ENCODE measurements around the gene LRRC37A3.
"Not testable (repeated sequence)": the region's sequence is repeated elsewhere in the genome, so short reads cannot be mapped to it uniquely, and the experiment has no call there.

Gene LRRC37A3

GRCh38 chr17:64838513-64838912 lies 80.8 kb downstream of the LRRC37A3 start:
- not testable (repeated sequence) for H3K27ac ChIP-seq (ENCODE audit: low read depth, low read length, poor library complexity, severe bottlenecking); H3K9me2 ChIP-seq (ENCODE audit: low read depth, low read length); H3K36me3 ChIP-seq (ENCODE audit: insufficient read depth, low read length); H3K4me2 ChIP-seq (ENCODE audit: low read length); H3K4me1 ChIP-seq (ENCODE audit: insufficient read depth, low read length, severe bottlenecking); H3K79me2 ChIP-seq (ENCODE audit: insufficient read depth, low read length); H3K9me3 ChIP-seq (ENCODE audit: low read length); H2AFZ ChIP-seq (ENCODE audit: low read length); H3F3A ChIP-seq (ENCODE audit: insufficient read depth, low read length); H3K4me3 ChIP-seq (ENCODE audit: low read depth, low read length, poor library complexity, severe bottlenecking); H3K9ac ChIP-seq (ENCODE audit: low read length); H4K20me1 ChIP-seq (ENCODE audit: insufficient read depth, low read length); H3K27me3 ChIP-seq (ENCODE audit: insufficient read depth, low read length)

GRCh38 chr17:64837018-64837761 lies 82.1 kb downstream of the LRRC37A3 start:
- not testable (repeated sequence) for H2AFZ ChIP-seq (ENCODE audit: low read length); H3K4me1 ChIP-seq (ENCODE audit: insufficient read depth, low read length, severe bottlenecking)

GRCh38 chr17:64836623-64837017 lies 82.7 kb downstream of the LRRC37A3 start:
- H3F3A ChIP-seq (ENCODE audit: insufficient read depth, low read length); H4K20me1 ChIP-seq (ENCODE audit: insufficient read depth, low read length); H3K9me2 ChIP-seq (ENCODE audit: low read depth, low read length); H3K36me3 ChIP-seq (ENCODE audit: insufficient read depth, low read length); H3K27ac ChIP-seq (ENCODE audit: low read depth, low read length, poor library complexity, severe bottlenecking); H3K79me2 ChIP-seq (ENCODE audit: insufficient read depth, low read length); H3K9me3 ChIP-seq (ENCODE audit: low read length); H3K27me3 ChIP-seq (ENCODE audit: insufficient read depth, low read length); H2AFZ ChIP-seq (ENCODE audit: low read length); H3K4me1 ChIP-seq (ENCODE audit: insufficient read depth, low read length, severe bottlenecking): not testable (repeated sequence)
- Histone ChIP-seq H3K9ac (ENCODE audit: low read length) (peak overlapping the region; percentile 88), H3K4me3 (ENCODE audit: low read depth, low read length, poor library complexity, severe bottlenecking) (peak overlapping the region; percentile 91), H3K4me2 (ENCODE audit: low read length) (peak overlapping the region; percentile 93)

More at GRCh38 chr17:64837018-64837761, 82.1 kb downstream of the LRRC37A3 start:
- peak overlapping the region; percentile 93 for H3K4me2 ChIP-seq (ENCODE audit: low read length)
- peak overlapping the region; percentile 91 for H3K4me3 ChIP-seq (ENCODE audit: low read depth, low read length, poor library complexity, severe bottlenecking)
- not testable (repeated sequence) for H3F3A ChIP-seq (ENCODE audit: insufficient read depth, low read length); H3K9me2 ChIP-seq (ENCODE audit: low read depth, low read length); H3K79me2 ChIP-seq (ENCODE audit: insufficient read depth, low read length); H3K27ac ChIP-seq (ENCODE audit: low read depth, low read length, poor library complexity, severe bottlenecking); H3K27me3 ChIP-seq (ENCODE audit: insufficient read depth, low read length); H3K36me3 ChIP-seq (ENCODE audit: insufficient read depth, low read length); H3K9me3 ChIP-seq (ENCODE audit: low read length); H4K20me1 ChIP-seq (ENCODE audit: insufficient read depth, low read length)
- H3K9ac ChIP-seq (ENCODE audit: low read length): peak overlapping the region; percentile 88

- not testable (repeated sequence) for H4K20me1 ChIP-seq (ENCODE audit: insufficient read depth, low read length); H3K27me3 ChIP-seq (ENCODE audit: insufficient read depth, low read length); H3K79me2 ChIP-seq (ENCODE audit: insufficient read depth, low read length); H3K9me2 ChIP-seq (ENCODE audit: low read depth, low read length); H3F3A ChIP-seq (ENCODE audit: insufficient read depth, low read length); H3K4me3 ChIP-seq (ENCODE audit: low read depth, low read length, poor library complexity, severe bottlenecking); H2AFZ ChIP-seq (ENCODE audit: low read length); H3K9ac ChIP-seq (ENCODE audit: low read length); H3K36me3 ChIP-seq (ENCODE audit: insufficient read depth, low read length); H3K9me3 ChIP-seq (ENCODE audit: low read length); H3K4me1 ChIP-seq (ENCODE audit: insufficient read depth, low read length, severe bottlenecking); H3K27ac ChIP-seq (ENCODE audit: low read depth, low read length, poor library complexity, severe bottlenecking); H3K4me2 ChIP-seq (ENCODE audit: low read length)
Measured at GRCh38 chr17:64834060-64834459, 85.2 kb downstream of the LRRC37A3 start.

- H3K9me3 ChIP-seq (ENCODE audit: low read length); H2AFZ ChIP-seq (ENCODE audit: low read length); H3K36me3 ChIP-seq (ENCODE audit: insufficient read depth, low read length); H3K79me2 ChIP-seq (ENCODE audit: insufficient read depth, low read length); H3K4me1 ChIP-seq (ENCODE audit: insufficient read depth, low read length, severe bottlenecking); H3K9me2 ChIP-seq (ENCODE audit: low read depth, low read length); H3K27ac ChIP-seq (ENCODE audit: low read depth, low read length, poor library complexity, severe bottlenecking); H3K4me2 ChIP-seq (ENCODE audit: low read length); H4K20me1 ChIP-seq (ENCODE audit: insufficient read depth, low read length); H3K27me3 ChIP-seq (ENCODE audit: insufficient read depth, low read length); H3K4me3 ChIP-seq (ENCODE audit: low read depth, low read length, poor library complexity, severe bottlenecking); H3F3A ChIP-seq (ENCODE audit: insufficient read depth, low read length); H3K9ac ChIP-seq (ENCODE audit: low read length): not testable (repeated sequence)
Measured at GRCh38 chr17:64830631-64831040, 88.6 kb downstream of the LRRC37A3 start.

- not testable (repeated sequence) for H3K27me3 ChIP-seq (ENCODE audit: insufficient read depth, low read length); H2AFZ ChIP-seq (ENCODE audit: low read length); H3F3A ChIP-seq (ENCODE audit: insufficient read depth, low read length); H4K20me1 ChIP-seq (ENCODE audit: insufficient read depth, low read length); H3K36me3 ChIP-seq (ENCODE audit: insufficient read depth, low read length); H3K9me2 ChIP-seq (ENCODE audit: low read depth, low read length); H3K9ac ChIP-seq (ENCODE audit: low read length); H3K27ac ChIP-seq (ENCODE audit: low read depth, low read length, poor library complexity, severe bottlenecking); H3K4me3 ChIP-seq (ENCODE audit: low read depth, low read length, poor library complexity, severe bottlenecking); H3K4me2 ChIP-seq (ENCODE audit: low read length); H3K4me1 ChIP-seq (ENCODE audit: insufficient read depth, low read length, severe bottlenecking); H3K79me2 ChIP-seq (ENCODE audit: insufficient read depth, low read length); H3K9me3 ChIP-seq (ENCODE audit: low read length)
Measured at GRCh38 chr17:64829824-64830630, 89.3 kb downstream of the LRRC37A3 start.

GRCh38 chr17:64829068-64829467 lies 90.2 kb downstream of the LRRC37A3 start:
- H3K27me3 ChIP-seq (ENCODE audit: insufficient read depth, low read length); H3K79me2 ChIP-seq (ENCODE audit: insufficient read depth, low read length); H3K9me3 ChIP-seq (ENCODE audit: low read length); H4K20me1 ChIP-seq (ENCODE audit: insufficient read depth, low read length); H3K4me2 ChIP-seq (ENCODE audit: low read length); H3K4me1 ChIP-seq (ENCODE audit: insufficient read depth, low read length, severe bottlenecking); H2AFZ ChIP-seq (ENCODE audit: low read length); H3K27ac ChIP-seq (ENCODE audit: low read depth, low read length, poor library complexity, severe bottlenecking); H3K9me2 ChIP-seq (ENCODE audit: low read depth, low read length); H3K9ac ChIP-seq (ENCODE audit: low read length); H3K4me3 ChIP-seq (ENCODE audit: low read depth, low read length, poor library complexity, severe bottlenecking); H3K36me3 ChIP-seq (ENCODE audit: insufficient read depth, low read length); H3F3A ChIP-seq (ENCODE audit: insufficient read depth, low read length): not testable (repeated sequence)

All from OCI-LY1 (cell line).